CD4-positive, alpha-beta T cell treated with Interleukin-15 for 4 hours (primary cell): Measurements from ENCODE around the gene DLX2.

ENCODE experiments used
- DNase-seq: peaks from one replicate; pipeline ENCODE4 v3.0.0-alpha.2; 2020; ENCODE audit warnings: low spot score

The DLX2 gene

DNA sequence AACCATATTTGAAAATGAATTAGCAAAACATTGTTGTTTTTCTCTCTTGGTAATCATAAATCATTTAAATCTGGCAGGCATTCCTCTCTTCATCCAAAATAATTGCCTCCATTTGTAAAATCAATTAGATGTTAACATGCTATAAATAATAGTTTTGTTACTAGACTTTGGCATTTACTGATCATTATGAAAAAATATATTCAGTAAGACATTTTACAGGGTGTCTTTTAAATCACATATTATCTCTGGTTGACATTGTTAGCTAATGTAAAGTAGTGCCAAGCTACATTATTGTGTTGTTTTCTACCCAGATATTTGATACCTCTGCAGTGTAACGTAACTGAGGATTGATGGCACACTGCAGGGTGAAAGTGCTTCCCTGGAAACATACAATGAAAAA lies 49.2 kb downstream of the DLX2 start:
- no peak for DNase-seq

DNA sequence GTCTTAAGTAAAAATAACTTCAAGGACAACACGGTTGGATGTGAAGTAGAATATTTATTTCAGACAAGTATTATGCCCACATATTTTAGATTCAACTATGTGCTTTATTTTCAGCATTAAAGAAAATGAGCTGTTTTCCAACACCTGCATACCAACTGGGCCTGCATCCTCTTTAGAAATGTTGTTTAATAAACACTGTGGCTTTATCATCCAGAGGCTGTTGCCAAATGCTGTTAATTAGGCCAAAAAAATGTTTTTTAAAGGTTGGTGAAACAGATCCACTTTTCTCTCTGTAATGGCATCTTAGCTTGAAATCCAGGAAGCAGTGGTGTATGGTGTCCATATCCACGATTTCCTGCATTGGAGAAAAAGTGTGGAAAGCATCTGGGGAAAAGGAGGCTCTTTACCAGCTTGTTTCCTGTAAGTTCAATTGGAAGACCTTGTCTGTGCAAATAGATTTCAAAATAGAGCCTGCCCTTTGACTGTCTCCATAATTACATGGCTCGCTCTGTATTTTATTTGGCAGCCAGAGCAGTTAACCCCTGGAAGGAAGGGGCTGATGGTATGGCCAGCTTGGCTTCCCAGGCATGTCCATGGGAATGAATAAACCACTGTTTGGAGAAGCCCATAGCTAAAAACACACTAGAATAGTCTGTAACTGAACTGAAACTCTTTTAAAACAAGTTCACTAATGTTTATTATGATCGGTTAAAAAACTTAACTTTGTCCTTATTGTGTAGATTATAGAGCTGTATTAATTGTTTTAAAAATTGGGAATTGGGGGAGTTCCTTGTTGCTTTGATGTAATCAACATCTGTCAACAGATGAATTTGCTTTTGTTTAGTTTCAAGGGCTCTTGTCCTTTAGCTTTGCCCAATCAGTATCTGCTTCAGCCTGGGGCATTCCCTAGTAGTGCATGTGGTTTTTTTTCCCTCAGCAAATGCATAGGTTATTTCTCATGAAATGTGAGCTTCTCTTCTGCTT lies 50.4 kb downstream of the DLX2 start:
- no peak for DNase-seq

DNA sequence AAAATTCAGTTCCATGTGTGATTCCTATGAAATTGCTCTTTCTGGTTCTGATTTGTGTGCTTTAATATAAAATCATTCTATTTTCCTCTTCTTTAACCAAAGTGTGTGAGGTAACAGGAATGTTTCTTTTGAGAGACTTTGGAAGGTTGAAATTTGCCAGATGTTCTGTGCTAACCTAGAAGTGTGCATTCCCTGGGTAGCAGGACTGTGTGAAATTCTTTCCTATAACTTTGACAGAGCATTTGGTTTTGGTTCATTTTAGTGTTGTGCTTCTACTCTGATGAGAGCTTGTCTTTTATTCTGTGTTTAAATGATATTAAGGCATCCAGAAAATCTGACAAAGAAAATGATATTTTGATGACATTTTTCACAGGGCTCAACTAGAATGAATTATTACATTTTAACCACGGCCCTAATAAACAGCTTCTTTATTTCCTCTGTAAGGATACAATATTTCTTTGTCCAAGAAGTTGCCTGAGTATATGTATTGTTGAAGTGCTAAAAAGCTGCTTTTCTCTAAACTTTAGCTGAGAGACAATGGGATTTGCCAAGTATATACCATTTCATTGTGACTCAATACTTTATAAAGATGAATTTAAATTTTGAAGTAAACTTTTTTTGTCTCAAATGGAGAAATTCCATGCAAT lies 52.1 kb downstream of the DLX2 start:
- no peak for DNase-seq

DNA sequence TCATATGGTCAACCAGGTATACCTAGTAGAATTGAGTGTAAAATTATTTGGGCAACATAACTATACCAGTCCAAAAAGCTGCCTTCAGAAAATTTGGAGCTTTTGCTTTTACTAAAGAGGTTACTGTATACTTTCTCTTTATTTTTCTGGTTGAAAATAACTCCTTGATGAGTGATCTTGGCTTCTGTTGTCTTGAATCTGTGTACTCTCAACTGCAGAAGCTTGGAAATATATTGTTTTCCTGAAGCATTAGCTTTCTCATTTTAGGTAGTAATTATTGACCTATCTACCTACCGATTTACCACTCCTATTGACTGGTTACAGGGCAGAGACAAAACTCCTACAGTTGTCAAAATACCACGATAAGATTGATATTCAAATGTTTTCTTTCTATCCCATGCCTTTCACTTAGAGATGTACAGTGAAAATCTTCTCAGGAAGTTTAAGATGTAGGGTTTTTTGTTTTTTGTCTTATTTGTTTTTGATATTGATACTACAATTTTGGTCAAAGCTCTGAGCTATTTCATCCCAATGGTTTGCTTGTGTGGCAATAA lies 53.1 kb downstream of the DLX2 start:
- no peak for DNase-seq
